ENCODE results near the gene COX8A. TPM values are rescaled to one million over a fixed set of nuclear protein-coding genes. Genes with fewer than 3 reads are reported as not detected.

The COX8A gene
- total and polyA plus RNA-seq, 2 experiments from 2014 or later: 712 to 1,014 TPM

DNA sequence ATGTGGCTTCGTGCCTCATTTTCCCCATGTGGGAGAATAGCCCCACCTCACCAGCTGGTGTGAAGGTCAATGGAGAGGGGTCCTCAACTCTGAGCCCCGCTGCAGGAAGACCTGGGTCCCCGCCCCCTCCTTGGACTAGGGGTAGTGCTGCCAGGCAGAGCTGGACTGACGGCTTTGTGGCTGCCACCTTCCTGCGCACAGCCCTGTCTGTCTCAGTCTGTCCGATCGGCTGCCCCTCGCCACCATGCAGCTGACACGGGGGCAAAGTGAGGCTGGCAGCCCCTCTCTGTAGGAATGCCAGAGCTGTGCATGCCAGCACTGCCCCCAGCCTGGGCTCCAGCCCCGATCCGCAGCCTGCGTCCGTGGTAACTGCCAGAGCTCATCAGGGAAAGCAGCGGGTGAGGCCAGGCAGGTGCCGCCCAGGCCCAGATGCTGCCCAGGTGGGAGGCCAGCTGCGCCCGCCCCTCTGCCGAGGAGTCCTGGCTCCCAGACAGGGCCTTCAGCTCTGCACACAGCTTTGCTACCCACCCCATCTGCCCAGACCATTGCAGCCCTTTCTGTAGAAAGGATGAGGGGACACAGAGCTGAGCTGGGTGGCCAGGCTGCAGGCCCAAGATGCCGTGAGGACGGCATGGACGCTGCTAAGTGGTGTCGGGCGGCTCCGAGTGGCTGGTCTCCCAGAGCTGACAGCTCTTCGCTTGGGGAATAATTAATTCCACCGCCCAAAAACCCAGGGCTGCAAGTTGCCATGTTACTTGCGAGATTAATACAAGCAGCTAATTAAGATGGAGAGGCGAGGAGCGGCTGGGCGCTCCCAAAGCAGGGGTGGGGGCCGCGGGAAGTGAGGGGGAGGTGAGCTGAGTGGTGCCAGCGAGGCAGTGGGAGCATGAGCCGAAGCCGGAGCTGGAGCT is 41.8 kb downstream of the COX8A start:
- no peak for DNase-seq (ENCODE audit: low read depth in 1 of 2, low spot score in 1 of 2)
- Histone ChIP-seq H3K9me3 (ENCODE audit: low read depth) (no peaks in the 10 kb centered on the region), H3K36me3 (no peaks in the 10 kb centered on the region), H3K27ac (no peak overlapping the region), H3K4me1 (ENCODE audit: low read depth) (no peaks in the 10 kb centered on the region), H3K4me3 (no peak overlapping the region), H3K27me3 (no peaks in the 10 kb centered on the region)
- TF ChIP-seq CTCF (IDR thresholded peaks at IDR 0.05; ENCODE audit: low read depth, low read length): no peak

DNA sequence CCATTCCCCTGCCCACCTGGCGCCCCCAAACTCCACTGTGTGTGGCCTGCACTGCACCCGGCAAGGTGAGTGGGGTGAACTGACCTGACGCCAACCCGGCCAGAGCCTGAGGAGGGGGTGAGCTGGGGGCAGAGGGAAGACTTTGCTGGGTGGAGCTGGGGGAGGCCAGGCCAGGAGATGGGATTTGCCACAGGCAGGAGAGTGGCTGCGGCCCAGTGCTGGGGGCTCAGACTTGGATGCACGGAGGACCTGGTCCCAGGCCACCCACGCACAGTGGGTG is 43.5 kb downstream of the COX8A start:
- Histone ChIP-seq H3K27me3 (no peaks in the 10 kb centered on the region), H3K9me3 (ENCODE audit: low read depth) (no peaks in the 10 kb centered on the region), H3K4me3 (no peak overlapping the region), H3K36me3 (no peaks in the 10 kb centered on the region), H3K4me1 (ENCODE audit: low read depth) (peaks cover 4% of the 10 kb centered on the region), H3K27ac (no peak overlapping the region)
- TF ChIP-seq CTCF (IDR thresholded peaks at IDR 0.05; ENCODE audit: low read depth, low read length): no peak
- no peak for DNase-seq (ENCODE audit: low read depth in 1 of 2, low spot score in 1 of 2)

GRCh38 chr11:64018310-64018709 is 43.9 kb downstream of the COX8A start:
- peaks cover 4% of the 10 kb centered on the region for H3K4me1 ChIP-seq (ENCODE audit: low read depth)
- H3K4me3 ChIP-seq: no peak overlapping the region
- no peak for DNase-seq (ENCODE audit: low read depth in 1 of 2, low spot score in 1 of 2)
- no peaks in the 10 kb centered on the region for H3K9me3 ChIP-seq (ENCODE audit: low read depth)
- H3K27me3 ChIP-seq: no peaks in the 10 kb centered on the region
- H3K36me3 ChIP-seq: no peaks in the 10 kb centered on the region
- no peak for TF ChIP-seq CTCF (IDR thresholded peaks at IDR 0.05; ENCODE audit: low read depth, low read length)
- no peak overlapping the region for H3K27ac ChIP-seq

DNA sequence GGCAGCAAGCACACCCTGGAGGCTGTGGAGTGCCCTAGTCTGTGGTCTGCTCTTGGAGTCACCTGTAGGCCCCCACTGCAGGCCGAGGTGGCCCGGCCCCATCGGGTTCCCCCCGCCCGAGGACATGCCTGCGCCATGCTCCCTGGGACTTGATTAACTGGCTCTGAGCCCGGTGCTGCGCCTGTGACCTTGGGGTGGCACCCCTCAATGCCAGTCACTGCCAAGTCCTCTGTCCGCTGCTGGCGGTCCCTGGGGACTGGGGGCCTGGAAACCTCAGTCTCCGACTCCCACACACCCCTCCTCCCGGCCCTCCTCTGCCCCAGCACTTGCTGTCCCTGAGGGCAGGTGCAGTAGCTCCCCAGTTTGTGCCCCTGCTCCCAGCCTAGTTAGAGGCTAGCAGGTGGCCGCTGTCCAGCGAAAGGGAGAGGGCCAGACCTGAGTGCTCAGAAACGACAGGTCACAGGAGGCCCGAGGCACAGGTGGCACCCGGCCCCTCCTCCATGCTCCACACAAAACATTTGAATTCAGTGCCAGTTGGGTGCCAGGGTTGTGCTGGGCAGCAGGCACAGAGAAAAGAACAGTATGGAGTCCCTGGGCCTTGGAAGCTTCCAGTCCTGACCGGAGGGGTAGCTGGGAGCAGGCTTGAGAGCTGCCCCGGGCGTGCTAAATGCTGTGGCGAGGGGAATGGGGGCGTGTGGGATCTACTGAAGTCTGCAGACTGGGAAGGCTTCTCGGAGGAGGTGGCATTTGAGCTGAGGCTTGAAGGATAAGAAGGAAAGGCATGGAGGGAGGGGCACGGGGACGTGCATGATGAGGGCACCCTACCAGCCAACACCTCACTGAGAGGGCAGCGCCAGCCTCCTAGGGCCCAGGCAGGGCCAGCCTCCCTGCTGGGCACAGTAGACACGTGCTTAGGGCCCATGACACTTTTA is 45.0 kb downstream of the COX8A start:
- no peaks in the 10 kb centered on the region for H3K9me3 ChIP-seq (ENCODE audit: low read depth)
- no peak for DNase-seq (ENCODE audit: low read depth in 1 of 2, low spot score in 1 of 2)
- no peaks in the 10 kb centered on the region for H3K36me3 ChIP-seq
- no peak overlapping the region for H3K4me3 ChIP-seq
- peaks cover 4% of the 10 kb centered on the region for H3K4me1 ChIP-seq (ENCODE audit: low read depth)
- TF ChIP-seq CTCF (IDR thresholded peaks at IDR 0.05; ENCODE audit: low read depth, low read length): no peak
- H3K27me3 ChIP-seq: no peaks in the 10 kb centered on the region
- H3K27ac ChIP-seq: no peak overlapping the region

DNA sequence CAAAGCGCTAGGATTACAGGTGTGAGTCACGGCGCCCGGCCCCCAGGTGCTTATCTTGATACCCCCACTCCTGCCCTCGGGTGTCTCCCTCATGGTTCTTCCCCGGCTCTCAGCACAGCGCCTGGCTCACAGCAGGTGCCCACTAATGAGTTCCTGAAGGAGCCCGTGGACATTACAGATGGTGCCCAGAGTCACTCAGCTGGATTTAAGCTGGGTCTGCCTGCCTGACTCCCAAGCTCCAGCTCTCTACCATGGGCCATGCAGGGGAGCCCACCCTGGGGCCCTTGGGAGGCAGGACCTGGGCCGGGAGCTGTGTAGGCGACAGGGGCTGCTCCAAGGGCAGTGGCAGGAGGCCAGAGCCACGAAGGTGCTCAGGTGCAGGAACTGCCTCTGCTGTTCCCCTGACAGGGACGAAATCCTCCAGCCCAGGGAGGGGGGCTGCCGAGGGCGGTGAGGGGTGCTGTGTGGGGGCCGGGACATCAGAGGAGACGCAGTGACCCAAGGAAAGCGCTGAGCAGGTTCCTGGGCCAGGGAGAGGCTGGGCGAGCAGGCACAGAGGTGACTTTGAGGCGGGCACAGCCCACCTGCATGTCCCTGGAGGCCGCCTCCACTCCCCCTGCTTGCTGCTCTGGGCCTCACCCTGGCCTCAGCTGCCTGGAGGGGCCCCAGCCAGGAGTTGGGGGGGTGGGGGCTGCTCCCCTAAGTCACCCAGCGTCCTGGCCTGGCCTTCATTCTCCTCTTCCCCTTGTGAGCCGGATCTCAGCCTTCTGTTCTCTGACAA is 46.7 kb downstream of the COX8A start:
- DNase-seq (ENCODE audit: low read depth in 1 of 2, low spot score in 1 of 2): no peak
- H3K4me1 ChIP-seq (ENCODE audit: low read depth): peaks cover 8% of the 10 kb centered on the region
- H3K27ac ChIP-seq: no peak overlapping the region
- no peak overlapping the region for H3K4me3 ChIP-seq
- no peaks in the 10 kb centered on the region for H3K9me3 ChIP-seq (ENCODE audit: low read depth)
- no peaks in the 10 kb centered on the region for H3K36me3 ChIP-seq
- no peak for TF ChIP-seq CTCF (IDR thresholded peaks at IDR 0.05; ENCODE audit: low read depth, low read length)
- no peaks in the 10 kb centered on the region for H3K27me3 ChIP-seq

Data from cardiac muscle cell (in vitro differentiated cells and primary cell).